ENCODE results near the gene KIFBP. TPM values are rescaled to one million over a fixed set of nuclear protein-coding genes. Genes with fewer than 3 reads are reported as not detected.

The KIFBP gene
- total and polyA plus RNA-seq, 2 of the 13 experiments (the other 11 are each of a cell fraction or from before 2014, with no cell fraction given), result 13.0 to 21.9 TPM

DNA sequence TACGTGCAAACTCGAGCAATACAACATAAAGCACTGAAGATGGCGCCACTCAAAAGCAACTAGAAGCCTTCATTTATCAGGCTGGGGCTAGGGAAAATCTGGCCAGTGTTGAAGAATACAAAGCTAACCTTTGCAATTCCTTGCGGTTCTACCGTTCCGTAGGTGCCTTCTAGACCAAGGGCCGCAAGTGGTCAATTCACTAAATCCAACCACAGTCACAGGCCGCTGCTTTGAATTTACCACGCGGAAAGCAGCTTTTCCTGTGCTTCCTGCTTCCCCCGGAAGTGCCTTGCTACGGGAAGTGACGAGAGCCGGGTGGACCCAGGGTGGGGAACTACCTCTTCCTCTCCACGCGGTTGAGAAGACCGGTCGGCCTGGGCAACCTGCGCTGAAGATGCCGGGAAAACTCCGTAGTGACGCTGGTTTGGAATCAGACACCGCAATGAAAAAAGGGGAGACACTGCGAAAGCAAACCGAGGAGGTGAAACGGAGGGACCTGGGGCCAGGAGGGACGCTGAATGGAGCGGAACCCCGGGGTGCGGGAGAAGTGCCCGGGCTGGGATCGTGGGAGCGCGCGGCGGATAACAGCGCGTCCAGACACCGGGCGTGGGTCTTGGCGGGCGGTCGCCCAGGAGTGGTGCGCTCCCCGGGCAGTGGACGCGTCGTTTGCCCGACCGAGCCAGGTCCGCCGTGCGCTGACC, 32.6 kb upstream of the KIFBP start, which contains the start of gene DDX21 (continued):
- peak; percentile 78 for TF ChIP-seq SPEN (CRISPR knock-in tag; IDR thresholded peaks at IDR 0.05; ENCODE audit: low read depth)
- TF ChIP-seq KLF11 (CRISPR knock-in tag; IDR thresholded peaks at IDR 0.05), result peak; percentile 65; the same call in 1 of the 2 replicates
- TF ChIP-seq, protein P1, sequence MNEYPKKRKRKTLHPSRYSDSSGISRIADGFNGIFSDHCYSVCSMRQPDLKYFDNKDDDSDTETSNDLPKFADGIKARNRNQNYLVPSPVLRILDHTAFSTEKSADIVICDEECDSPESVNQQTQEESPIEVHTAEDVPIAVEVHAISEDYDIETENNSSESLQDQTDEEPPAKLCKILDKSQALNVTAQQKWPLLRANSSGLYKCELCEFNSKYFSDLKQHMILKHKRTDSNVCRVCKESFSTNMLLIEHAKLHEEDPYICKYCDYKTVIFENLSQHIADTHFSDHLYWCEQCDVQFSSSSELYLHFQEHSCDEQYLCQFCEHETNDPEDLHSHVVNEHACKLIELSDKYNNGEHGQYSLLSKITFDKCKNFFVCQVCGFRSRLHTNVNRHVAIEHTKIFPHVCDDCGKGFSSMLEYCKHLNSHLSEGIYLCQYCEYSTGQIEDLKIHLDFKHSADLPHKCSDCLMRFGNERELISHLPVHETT (CRISPR knock-in tag; conservative IDR thresholded peaks at IDR 0.05), result peak; percentile 63
- peak; percentile 41; the same call in 1 of the 2 replicates for TF ChIP-seq RARG (CRISPR knock-in tag; IDR thresholded peaks at IDR 0.05; ENCODE audit: low read depth)
- 0 out of 2 replicates have a peak, but pooled peaks have one; percentile 25 for TF ChIP-seq KAT7 (CRISPR knock-in tag; IDR thresholded peaks at IDR 0.05; ENCODE audit: borderline replicate concordance)
- peak; percentile 59; the same call in 1 of the 2 replicates for TF ChIP-seq ZNF670 (CRISPR knock-in tag; IDR thresholded peaks at IDR 0.05; ENCODE audit: borderline replicate concordance)
- TF ChIP-seq SAP130 (CRISPR knock-in tag; IDR thresholded peaks at IDR 0.05; ENCODE audit: low read depth), result peak; percentile 99
- peak; percentile 88 for TF ChIP-seq MEIS1 (CRISPR knock-in tag; IDR thresholded peaks at IDR 0.05; ENCODE audit: borderline replicate concordance)
- peak; percentile 25; the same call in 1 of the 2 replicates for TF ChIP-seq HES4 (CRISPR knock-in tag; IDR thresholded peaks at IDR 0.05; ENCODE audit: borderline replicate concordance)
- TF ChIP-seq ZNF563 (CRISPR knock-in tag; IDR thresholded peaks at IDR 0.05), result no peak; the same call in 1 of the 2 replicates
- TF ChIP-seq, protein P2, sequence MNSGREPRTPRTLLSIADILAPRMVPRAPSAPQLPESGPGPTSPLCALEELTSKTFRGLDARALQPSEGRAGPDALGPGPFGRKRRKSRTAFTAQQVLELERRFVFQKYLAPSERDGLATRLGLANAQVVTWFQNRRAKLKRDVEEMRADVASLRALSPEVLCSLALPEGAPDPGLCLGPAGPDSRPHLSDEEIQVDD (CRISPR knock-in tag; IDR thresholded peaks at IDR 0.05; ENCODE audit: borderline replicate concordance), result 0 out of 2 replicates have a peak, but pooled peaks have one; percentile 51
- peak in 1 of 2 experiments; percentile 87; a peak in 2 of 4 replicates for TF ChIP-seq KLF16 (CRISPR knock-in tag; IDR thresholded peaks at IDR 0.05)
- TF ChIP-seq ZNF788 (CRISPR knock-in tag; IDR thresholded peaks at IDR 0.05; ENCODE audit: borderline replicate concordance), result peak; percentile 42; the same call in 1 of the 2 replicates
- TF ChIP-seq NFYB (CRISPR knock-in tag; IDR thresholded peaks at IDR 0.05), result no peak
- no peak for TF ChIP-seq SKI (IDR thresholded peaks at IDR 0.05; ENCODE audit: partially characterized antibody)
- TF ChIP-seq MAZ (IDR thresholded peaks at IDR 0.05; ENCODE audit: borderline replicate concordance, low read depth, low read length), result peak; percentile 44; the same call in 1 of the 2 replicates
- no peak; the same call in 1 of the 2 replicates for TF ChIP-seq MAZ (CRISPR knock-in tag; IDR thresholded peaks at IDR 0.05; ENCODE audit: low read depth)
- peak; percentile 36 for TF ChIP-seq XRCC5 (optimal IDR thresholded peaks at IDR 0.05; ENCODE audit: low read length)
- no peak for TF ChIP-seq ZMAT3 (CRISPR knock-in tag; conservative IDR thresholded peaks at IDR 0.05)
- 0 out of 2 replicates have a peak, but pooled peaks have one; percentile 68 for TF ChIP-seq ZNF251 (CRISPR knock-in tag; IDR thresholded peaks at IDR 0.05)
- no peak for TF ChIP-seq RAD51 (IDR thresholded peaks at IDR 0.05; ENCODE audit: borderline replicate concordance)
- TF ChIP-seq SP2 (CRISPR knock-in tag; IDR thresholded peaks at IDR 0.05), result peak; percentile 69; the same call in 1 of the 2 replicates
- TF ChIP-seq, protein P3, sequence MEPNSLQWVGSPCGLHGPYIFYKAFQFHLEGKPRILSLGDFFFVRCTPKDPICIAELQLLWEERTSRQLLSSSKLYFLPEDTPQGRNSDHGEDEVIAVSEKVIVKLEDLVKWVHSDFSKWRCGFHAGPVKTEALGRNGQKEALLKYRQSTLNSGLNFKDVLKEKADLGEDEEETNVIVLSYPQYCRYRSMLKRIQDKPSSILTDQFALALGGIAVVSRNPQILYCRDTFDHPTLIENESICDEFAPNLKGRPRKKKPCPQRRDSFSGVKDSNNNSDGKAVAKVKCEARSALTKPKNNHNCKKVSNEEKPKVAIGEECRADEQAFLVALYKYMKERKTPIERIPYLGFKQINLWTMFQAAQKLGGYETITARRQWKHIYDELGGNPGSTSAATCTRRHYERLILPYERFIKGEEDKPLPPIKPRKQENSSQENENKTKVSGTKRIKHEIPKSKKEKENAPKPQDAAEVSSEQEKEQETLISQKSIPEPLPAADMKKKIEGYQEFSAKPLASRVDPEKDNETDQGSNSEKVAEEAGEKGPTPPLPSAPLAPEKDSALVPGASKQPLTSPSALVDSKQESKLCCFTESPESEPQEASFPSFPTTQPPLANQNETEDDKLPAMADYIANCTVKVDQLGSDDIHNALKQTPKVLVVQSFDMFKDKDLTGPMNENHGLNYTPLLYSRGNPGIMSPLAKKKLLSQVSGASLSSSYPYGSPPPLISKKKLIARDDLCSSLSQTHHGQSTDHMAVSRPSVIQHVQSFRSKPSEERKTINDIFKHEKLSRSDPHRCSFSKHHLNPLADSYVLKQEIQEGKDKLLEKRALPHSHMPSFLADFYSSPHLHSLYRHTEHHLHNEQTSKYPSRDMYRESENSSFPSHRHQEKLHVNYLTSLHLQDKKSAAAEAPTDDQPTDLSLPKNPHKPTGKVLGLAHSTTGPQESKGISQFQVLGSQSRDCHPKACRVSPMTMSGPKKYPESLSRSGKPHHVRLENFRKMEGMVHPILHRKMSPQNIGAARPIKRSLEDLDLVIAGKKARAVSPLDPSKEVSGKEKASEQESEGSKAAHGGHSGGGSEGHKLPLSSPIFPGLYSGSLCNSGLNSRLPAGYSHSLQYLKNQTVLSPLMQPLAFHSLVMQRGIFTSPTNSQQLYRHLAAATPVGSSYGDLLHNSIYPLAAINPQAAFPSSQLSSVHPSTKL (CRISPR knock-in tag; IDR thresholded peaks at IDR 0.05), result peak; percentile 27; the same call in 1 of the 2 replicates
- TF ChIP-seq NCOR1 (IDR thresholded peaks at IDR 0.05; ENCODE audit: borderline replicate concordance, low read length), result peak; percentile 4; the same call in 1 of the 2 replicates
